Mesenteric fat pad (tissue), 1 donor: ENCODE measurements around the gene AMELY. TPM values are rescaled to one million over a fixed set of nuclear protein-coding genes. Genes with fewer than 3 reads are reported as not detected.

Source experiments
- total RNA-seq: library from RNA; stranded (reverse); fragmentation: NEBNext Ultra II Directional; extraction: Animal tissue kit (Norgen Biotek cat#: 25700); gene quantifications from one replicate; pipeline ENCODE4 v1.2.1, GENCODE V29; 2021
- donor health status: DM: yes; HTN: yes; CAD: no.

AMELY gene
- total RNA-seq, 1 donor from 2014 or later: not detected

Other genes with a start within 250 kb of the AMELY start
- not detected for gene TBL1Y, start 1.1 kb downstream of the AMELY start, total RNA-seq